SH-SY5Y (cell line): Measurements from ENCODE around the gene BEGAIN.

Experiments
- GATA2 ChIP-seq: IDR thresholded peaks from 2 replicates; pipeline ENCODE4 v1.6.1; 2011; ENCODE audit warnings: mild to moderate bottlenecking, low read depth, low read length
- GATA3 ChIP-seq: IDR thresholded peaks from 2 replicates; pipeline ENCODE4 v1.6.1; 2011; ENCODE audit warnings: low read depth, mild to moderate bottlenecking, low read length, moderate library complexity

DNA sequence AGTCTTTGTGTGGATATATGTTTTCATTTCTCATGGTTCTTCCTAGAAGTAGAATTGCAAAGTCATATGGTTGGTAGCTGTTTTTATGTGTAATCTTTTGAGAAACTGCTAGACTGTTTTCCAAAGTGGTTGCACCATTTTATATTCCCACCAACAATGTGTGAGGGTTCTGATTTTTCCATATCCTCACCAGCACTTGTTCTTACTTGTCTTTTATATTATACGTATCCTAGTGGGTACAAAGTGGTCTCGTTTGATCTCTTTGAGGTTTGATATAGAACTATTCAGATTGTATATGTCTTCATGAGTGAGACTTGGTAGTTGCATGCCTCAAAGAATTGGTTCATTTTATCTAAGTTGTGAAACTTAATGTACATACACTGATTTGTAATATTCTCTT lies 91.3 kb downstream of the BEGAIN start:
- TF ChIP-seq GATA2 (no peak), GATA3 (no peak)
